Loucy (cell line): ENCODE data around the gene PIGU.

Source experiments
- CTCF ChIP-seq: fragments of 200-600 bp; sonication (generic); conservative IDR thresholded peaks from 2 replicates; pipeline ENCODE4 v1.5.1; 2014; ENCODE audit warnings: mild to moderate bottlenecking, antibody characterized with exemption, low read length
- EZH2phosphoT487 ChIP-seq: fragments of 200-600 bp; IDR thresholded peaks from 2 replicates; pipeline ENCODE4 v1.6.1; 2018; ENCODE audit warnings: antibody characterized with exemption, mild to moderate bottlenecking, moderate library complexity, borderline replicate concordance

GRCh38 chr20:34717230-34718095 lies 40.6 kb upstream of the PIGU start:
- TF ChIP-seq CTCF = no peak
- no peak for TF ChIP-seq EZH2phosphoT487
